Activated naive CD4-positive, alpha-beta T cell treated with anti-CD3 and anti-CD28 coated beads, Interleukin-2, amount 50 U/mL, for 16 hours (primary cell): ENCODE results near the gene HOXA1.

ENCODE experiments used
- DNase-seq: peaks from one replicate; pipeline ENCODE4 v3.0.0-alpha.2; 2020

HOXA1 gene

GRCh38 chr7:27095897-27096767 lies at the start of gene HOXA1:
TSS of gene HOXA1 (minus strand) at chr7:27096000. CDS start at chr7:27095912, 88 bp downstream.
- peak; percentile 68 for DNase-seq

- DNase-seq, result no peak
These were observed 49.5 kb upstream of the HOXA1 start for GRCh38 chr7:27145165-27145913.

GRCh38 chr7:27144781-27145164 lies 49.0 kb upstream of the HOXA1 start:
- no peak for DNase-seq

GRCh38 chr7:27143950-27144780 lies 48.4 kb upstream of the HOXA1 start:
- DNase-seq, result no peak

- DNase-seq, result no peak
These were observed 47.5 kb upstream of the HOXA1 start, which contains the start of gene HOXA5 for GRCh38 chr7:27143023-27143949. TSS of gene HOXA5 (minus strand) at chr7:27143681. CDS start at chr7:27143607, 74 bp downstream.

- no peak for DNase-seq
These were observed 46.8 kb upstream of the HOXA1 start for GRCh38 chr7:27142580-27143022.

GRCh38 chr7:27141923-27142579 lies 46.3 kb upstream of the HOXA1 start:
- no peak for DNase-seq

- DNase-seq, result no peak
These were observed 45.5 kb upstream of the HOXA1 start for GRCh38 chr7:27141137-27141922.

GRCh38 chr7:27140126-27140857 lies 44.5 kb upstream of the HOXA1 start:
- DNase-seq, result no peak

GRCh38 chr7:27139334-27140125 lies 43.7 kb upstream of the HOXA1 start:
- no peak for DNase-seq

- no peak for DNase-seq
These were observed 43.2 kb upstream of the HOXA1 start for GRCh38 chr7:27138985-27139333.

GRCh38 chr7:27138472-27138871 lies 42.7 kb upstream of the HOXA1 start:
- DNase-seq, result no peak

- DNase-seq, result no peak
These were observed 42.0 kb upstream of the HOXA1 start for GRCh38 chr7:27137640-27138315.

GRCh38 chr7:27134392-27134791 lies 38.6 kb upstream of the HOXA1 start:
- no peak for DNase-seq

GRCh38 chr7:27133409-27134231 lies 37.8 kb upstream of the HOXA1 start:
- no peak for DNase-seq

GRCh38 chr7:27132978-27133377 lies 37.2 kb upstream of the HOXA1 start:
- DNase-seq, result no peak

GRCh38 chr7:27132214-27132613 lies 36.4 kb upstream of the HOXA1 start:
- DNase-seq, result no peak
